Esophagus (tissue), 2 donors: Measurements from ENCODE around the gene LRIG1. TPM values are rescaled to one million over a fixed set of nuclear protein-coding genes. Genes with fewer than 3 reads are reported as not detected.
A peak's percentile ranks its signal among the peaks of the same experiment; 100 is the strongest.

Experiments
- H3K27ac ChIP-seq, 2 donors: one replicate each; pipeline ENCODE4 v1.5.1; 2013; ENCODE audit warnings: low read depth in 2 of 2, mild to moderate bottlenecking in 2 of 2, inconsistent platforms in 1 of 2, low read length in 1 of 2, moderate library complexity in 1 of 2
- H3K27me3 ChIP-seq, 2 donors: one replicate each; pipeline ENCODE4 v1.6.1; 2013; ENCODE audit warnings: low read length in 2 of 2, control low read depth in 1 of 2, mild to moderate bottlenecking in 1 of 2; ENCODE audit not compliant: insufficient read depth in 2 of 2, control insufficient read depth in 1 of 2
- H3K36me3 ChIP-seq, 2 donors: one replicate each; pipeline ENCODE4 v1.6.1; 2013; ENCODE audit warnings: low read length in 1 of 2; ENCODE audit not compliant: control insufficient read depth in 2 of 2, insufficient read depth in 2 of 2
- H3K4me1 ChIP-seq, 2 donors: one replicate each; pipeline ENCODE4 v1.6.1; 2013; ENCODE audit warnings: low read length in 1 of 2; ENCODE audit not compliant: control insufficient read depth in 2 of 2, insufficient read depth in 2 of 2
- H3K4me3 ChIP-seq, 2 donors: one replicate each; pipeline ENCODE4 v1.5.1; 2013; ENCODE audit warnings: low read length in 2 of 2, mild to moderate bottlenecking in 2 of 2, low read depth in 1 of 2, moderate library complexity in 1 of 2
- H3K9me3 ChIP-seq, 2 donors: one replicate each; pipeline ENCODE4 v1.6.1; 2013; ENCODE audit warnings: mild to moderate bottlenecking in 2 of 2, low read depth in 1 of 2, low read length in 1 of 2, moderate library complexity in 1 of 2; ENCODE audit not compliant: control insufficient read depth in 2 of 2, insufficient read depth in 1 of 2
- WGBS, 2 donors: extraction: QIAGEN DNeasy Blood & Tissue Kit; methylation state at CpG; one replicate each; pipeline ENCODE4 v1.1.7; 2013; 5-methylcytosine and 5-hydroxymethylcytosine counted together
- polyA plus RNA-seq, 2 donors: library from polyadenylated mRNA; stranded (reverse); fragments of 200-250 nt; gene quantifications; one replicate each; pipeline ENCODE4 v1.2.3, GENCODE V29; 2013
- donor health status: healthy with polysubstance abuse.
- donor health status: Bipolar disorder and iron deficiency.

LRIG1 gene
- polyA plus RNA-seq, 2 donors = 6.2 to 11.0 TPM

DNA sequence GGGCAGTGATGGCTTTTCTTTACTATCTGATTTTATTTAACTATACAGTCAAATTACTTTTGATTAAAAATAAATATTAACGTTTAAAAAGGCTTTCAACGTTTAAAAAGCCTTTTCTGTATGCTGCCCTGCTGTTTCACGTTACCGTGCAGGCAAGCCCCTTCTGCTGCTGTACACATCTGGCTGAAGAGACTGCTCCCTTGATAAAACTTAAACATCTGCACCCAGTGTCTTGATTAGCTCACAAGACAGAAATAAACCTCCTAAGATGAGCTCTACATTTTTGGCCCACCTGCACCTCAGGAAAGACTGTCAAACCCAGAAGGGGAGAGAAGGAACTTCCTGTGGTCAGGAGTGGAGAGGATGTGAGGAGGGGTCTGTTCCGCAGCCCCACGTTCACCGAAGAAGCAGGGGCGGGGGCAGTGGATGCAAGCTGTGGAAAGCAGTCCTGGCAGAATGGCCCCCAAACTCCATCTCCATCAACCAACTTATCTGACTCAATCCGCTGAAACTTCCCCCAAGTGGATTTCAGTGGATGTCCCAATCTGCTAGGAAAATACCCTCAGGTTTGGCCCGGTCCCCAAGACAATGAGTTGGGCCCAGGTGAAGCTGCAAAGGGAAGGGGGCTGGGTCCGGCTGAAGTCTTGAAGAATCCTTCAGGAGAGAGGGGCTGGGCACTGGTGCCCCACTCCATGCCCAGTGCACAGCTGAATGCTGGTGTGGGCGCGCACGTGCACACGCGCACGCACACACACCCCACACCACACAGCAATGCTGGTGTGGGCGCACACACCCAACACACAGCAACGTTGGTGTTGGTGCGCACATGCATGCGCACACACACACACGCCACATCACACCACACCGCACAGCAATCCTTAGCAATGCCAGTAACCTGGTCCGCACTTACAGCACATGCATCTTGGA, 88.6 kb downstream of the LRIG1 start:
- 81 to 84% methylated on average over 24 of the region's 24 CpGs for WGBS, 2 donors
- Histone ChIP-seq H3K36me3 (peaks cover 19 to 32% of the 10 kb centered on the region in 2 donors), H3K27ac (no peak overlapping the region), H3K4me3 (no peak overlapping the region), H3K27me3 (no peaks in the 10 kb centered on the region), H3K9me3 (no peaks in the 10 kb centered on the region), H3K4me1 (peaks cover 3 to 10% of the 10 kb centered on the region in 2 donors)

DNA sequence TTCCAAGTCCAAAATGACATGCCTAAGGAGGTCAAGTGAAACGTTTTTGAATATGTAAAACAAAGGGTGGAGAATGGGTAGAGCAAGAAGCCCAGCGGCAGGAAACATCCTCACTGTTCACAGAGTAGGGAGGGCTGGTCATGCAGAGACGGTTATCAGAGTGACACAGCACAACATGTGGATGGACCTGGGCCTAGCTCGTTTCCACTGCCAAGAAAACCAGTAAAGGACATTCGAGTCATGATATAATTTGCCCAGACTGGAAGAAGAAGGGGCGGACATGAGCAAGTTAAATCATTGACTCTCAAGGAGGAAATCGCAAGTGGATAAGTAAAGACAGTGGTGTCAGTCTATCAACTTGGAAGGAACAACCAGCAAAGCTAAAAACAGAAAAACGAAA, 89.3 kb downstream of the LRIG1 start:
- Histone ChIP-seq H3K4me1 (peaks cover 3 to 7% of the 10 kb centered on the region in 2 donors), H3K4me3 (no peak overlapping the region), H3K36me3 (peaks cover 16 to 32% of the 10 kb centered on the region in 2 donors), H3K27ac (no peak overlapping the region), H3K27me3 (no peaks in the 10 kb centered on the region), H3K9me3 (no peaks in the 10 kb centered on the region)
- 58 to 60% methylated on average over 8 of the region's 8 CpGs for WGBS, 2 donors

DNA sequence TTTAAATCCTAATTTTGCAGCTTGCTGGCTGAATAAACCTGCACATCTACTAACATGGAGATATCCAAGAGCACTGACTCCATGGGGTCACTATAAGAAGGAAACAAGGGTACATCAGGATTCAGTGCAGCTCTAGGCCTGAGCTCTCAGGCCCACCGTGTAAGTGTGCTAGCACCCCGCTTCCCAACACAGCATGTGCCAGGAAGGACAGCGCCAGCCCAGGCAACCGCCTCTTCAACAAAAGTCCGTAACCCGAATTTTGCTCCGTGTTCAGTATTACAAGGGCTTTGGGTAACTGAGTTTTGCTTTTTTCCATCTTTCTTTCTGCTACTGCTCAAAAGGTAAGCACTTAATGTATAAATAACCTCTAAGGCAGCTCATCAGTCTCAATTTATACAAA, 89.8 kb downstream of the LRIG1 start:
- Histone ChIP-seq H3K4me1 (peaks cover 3 to 7% of the 10 kb centered on the region in 2 donors), H3K4me3 (no peak overlapping the region), H3K36me3 (peaks cover 16 to 36% of the 10 kb centered on the region in 2 donors), H3K27me3 (no peaks in the 10 kb centered on the region), H3K9me3 (no peaks in the 10 kb centered on the region), H3K27ac (no peak overlapping the region)
- 94 to 98% methylated on average over 7 of the region's 7 CpGs for WGBS, 2 donors

DNA sequence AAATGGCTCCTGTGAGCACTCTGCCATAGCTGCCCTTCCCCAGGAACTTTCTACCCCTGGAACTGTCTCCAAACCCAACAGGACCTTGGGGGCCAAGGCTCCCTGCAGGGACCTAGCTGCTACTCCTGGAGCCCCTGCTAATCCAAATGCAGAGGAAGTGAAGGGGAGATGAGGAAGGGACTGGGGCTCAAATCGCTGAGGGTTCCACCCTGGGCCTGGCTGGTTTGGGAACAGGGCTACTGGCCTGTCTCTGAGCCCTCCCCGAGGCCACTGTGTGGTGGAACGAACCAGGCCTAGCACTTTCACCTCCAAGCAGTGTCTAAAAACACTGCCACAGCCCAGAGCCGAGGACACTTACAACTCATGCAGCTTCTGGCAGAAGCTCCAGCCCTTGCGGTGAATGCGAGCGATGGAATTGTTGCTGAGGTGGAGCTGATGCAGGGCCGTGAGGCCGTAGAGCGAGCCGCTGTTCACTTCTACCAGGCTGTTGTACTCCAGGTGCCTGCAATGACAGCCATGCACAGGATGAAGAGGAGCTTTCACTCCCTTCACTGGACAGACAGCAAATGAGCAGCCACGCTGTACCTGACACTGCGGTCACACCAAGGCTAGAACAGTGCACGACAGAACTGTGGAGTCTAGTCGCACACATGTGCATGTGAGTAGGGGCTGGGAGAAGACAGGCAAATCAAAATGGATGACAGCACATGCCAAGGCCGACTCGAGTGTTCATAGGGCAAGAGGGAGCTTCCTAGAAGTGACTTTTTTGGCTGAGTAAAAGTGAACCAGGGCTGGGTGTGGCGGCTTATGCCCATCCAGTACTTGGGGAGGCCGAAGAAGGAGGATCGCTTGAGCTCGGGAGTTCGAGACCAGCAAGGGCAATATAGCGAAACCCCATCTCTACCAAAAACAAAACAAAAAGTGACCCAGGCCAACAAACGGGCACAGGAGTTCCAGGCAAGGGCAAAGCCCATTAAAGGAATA, 90.8 kb downstream of the LRIG1 start:
- Histone ChIP-seq H3K36me3 (peaks cover 16 to 39% of the 10 kb centered on the region in 2 donors), H3K27ac (no peak overlapping the region), H3K4me1 (peaks cover 3 to 7% of the 10 kb centered on the region in 2 donors), H3K9me3 (no peaks in the 10 kb centered on the region), H3K4me3 (no peak overlapping the region), H3K27me3 (no peaks in the 10 kb centered on the region)
- WGBS, 2 donors = 91 to 94% methylated on average over 24 of the region's 24 CpGs

DNA sequence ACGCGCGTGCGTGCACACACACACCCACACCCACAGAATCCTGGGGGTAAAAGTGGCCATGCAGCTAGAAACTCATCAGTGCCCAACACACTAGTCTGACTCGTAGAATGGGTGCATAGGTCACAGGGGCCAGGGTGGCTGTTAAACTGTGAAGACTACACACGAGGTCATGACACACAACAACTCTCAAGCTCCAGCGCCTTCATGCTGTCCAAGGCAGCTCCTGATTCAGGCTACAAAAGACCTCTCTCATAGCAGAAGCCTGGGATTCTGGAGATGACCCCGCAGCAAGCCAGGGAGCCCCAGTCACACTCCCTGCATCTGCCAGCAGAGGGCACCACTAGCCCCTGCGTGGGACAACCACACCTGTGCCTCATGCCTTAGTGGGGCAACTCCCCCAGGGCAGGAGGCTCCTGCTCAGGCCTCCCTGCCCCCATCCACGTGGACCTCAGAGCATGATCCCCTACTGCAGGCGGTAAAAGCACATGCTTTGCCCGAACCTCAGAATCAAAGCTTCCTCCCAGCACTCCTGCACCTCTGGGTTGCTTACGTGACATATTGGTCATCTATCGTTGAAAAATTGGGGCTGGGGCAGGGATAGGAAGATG, 93.1 kb downstream of the LRIG1 start:
- H3K27me3 ChIP-seq = no peaks in the 10 kb centered on the region
- peaks cover 0 to 6% of the 10 kb centered on the region in 2 donors for H3K4me1 ChIP-seq
- H3K4me3 ChIP-seq = no peak overlapping the region
- H3K27ac ChIP-seq = no peak overlapping the region
- no peaks in the 10 kb centered on the region for H3K9me3 ChIP-seq
- H3K36me3 ChIP-seq = peaks cover 14 to 38% of the 10 kb centered on the region in 2 donors
- 57 to 59% methylated on average over 14 of the region's 14 CpGs for WGBS, 2 donors

DNA sequence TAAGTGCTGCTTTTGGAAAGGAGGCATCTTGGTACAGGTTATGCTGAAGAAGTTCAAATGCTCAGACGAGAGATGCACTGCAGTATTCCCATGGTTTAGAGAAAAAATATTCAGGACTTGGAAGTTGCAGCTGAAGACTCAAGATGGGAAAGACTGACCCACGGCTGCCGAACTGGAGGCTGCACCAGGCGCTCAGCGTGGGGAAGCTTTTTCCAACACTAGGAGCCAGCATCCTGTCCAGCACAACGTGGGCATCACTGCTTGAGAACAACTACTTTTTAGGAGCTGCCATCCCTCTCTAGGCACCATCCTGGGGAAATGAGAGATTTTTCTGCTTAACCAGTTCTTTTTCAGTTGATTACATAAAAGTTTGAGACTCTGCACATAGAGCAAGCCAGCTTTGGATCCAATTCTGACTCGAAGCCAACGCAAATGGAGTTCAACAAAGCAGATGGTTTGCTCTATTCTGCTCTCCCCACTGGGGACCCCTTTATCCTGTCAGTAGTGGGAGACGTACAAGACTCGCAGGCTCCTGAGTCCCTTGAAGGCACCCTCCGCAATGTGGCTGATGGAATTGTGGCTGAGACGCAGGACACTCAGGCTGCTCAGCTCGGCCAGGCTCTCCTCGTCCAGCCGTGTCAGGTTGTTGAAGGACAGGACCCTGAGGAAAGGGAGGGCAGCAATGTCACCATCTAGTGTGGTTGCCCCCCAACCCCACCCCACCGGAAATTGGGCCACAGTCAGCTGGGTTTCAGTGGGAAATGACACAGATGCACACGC, 93.8 kb downstream of the LRIG1 start:
- Histone ChIP-seq H3K27me3 (no peaks in the 10 kb centered on the region), H3K36me3 (peaks cover 9 to 32% of the 10 kb centered on the region in 2 donors), H3K27ac (peak overlapping the region in 1 of 2 donors; percentile 38), H3K4me3 (no peak overlapping the region), H3K4me1 (peaks cover 1 to 3% of the 10 kb centered on the region in 2 donors), H3K9me3 (no peaks in the 10 kb centered on the region)
- WGBS, 2 donors = 77 to 81% methylated on average over 17 of the region's 17 CpGs

DNA sequence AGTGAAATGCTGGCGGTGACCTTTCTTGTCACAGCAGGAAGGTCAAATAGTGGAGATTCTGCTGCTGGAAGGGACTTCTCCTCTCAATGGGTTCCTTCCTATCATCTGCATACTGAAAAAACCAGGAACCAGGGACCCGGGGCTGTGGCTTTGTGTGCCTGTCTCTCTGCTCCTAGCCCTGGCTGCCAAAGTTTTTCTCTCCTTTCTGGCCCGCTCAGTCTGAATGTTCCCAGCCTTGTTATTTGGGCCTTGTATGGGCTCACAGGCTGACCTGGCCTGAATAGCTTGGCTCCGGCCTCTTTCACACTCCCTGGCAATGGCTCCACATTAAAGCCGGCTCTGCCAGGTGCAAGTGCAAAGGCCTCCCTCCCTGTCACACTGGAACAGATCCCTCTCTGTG, 94.7 kb downstream of the LRIG1 start:
- Histone ChIP-seq H3K36me3 (peaks cover 9 to 34% of the 10 kb centered on the region in 2 donors), H3K4me1 (peaks cover 3% of the 10 kb centered on the region in 2 donors), H3K4me3 (no peak overlapping the region), H3K9me3 (no peaks in the 10 kb centered on the region), H3K27ac (peak overlapping the region; percentile 4 to 58), H3K27me3 (no peaks in the 10 kb centered on the region)
- 74 to 83% methylated on average over 5 of the region's 5 CpGs for WGBS, 2 donors

DNA sequence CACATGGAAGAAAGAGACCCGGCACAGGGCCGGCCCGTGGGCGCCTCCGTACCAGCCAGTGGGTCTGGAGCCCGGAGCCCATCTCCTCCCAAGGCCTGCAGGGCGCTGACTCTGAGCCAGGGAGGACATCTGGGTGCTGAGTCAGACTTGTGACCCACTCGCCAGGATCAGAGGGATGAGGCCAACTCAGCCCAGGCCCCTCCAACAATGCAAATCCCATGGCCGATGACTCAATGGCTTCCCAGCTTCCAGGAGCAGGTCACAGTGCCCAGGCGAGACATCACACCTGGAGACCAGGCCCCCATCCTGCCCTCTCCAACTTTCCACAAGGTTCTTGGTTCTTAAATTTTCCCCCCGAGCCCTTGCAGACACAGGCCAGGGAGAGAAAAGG, 95.1 kb downstream of the LRIG1 start:
- Histone ChIP-seq H3K9me3 (no peaks in the 10 kb centered on the region), H3K4me1 (peaks cover 3% of the 10 kb centered on the region in 2 donors), H3K4me3 (no peak overlapping the region), H3K36me3 (peaks cover 9 to 34% of the 10 kb centered on the region in 2 donors), H3K27ac (peak overlapping the region; percentile 4 to 58), H3K27me3 (no peaks in the 10 kb centered on the region)
- 79 to 83% methylated on average over 11 of the region's 11 CpGs for WGBS, 2 donors
